HepG2 (cell line): ENCODE measurements around the gene GPBAR1. TPM values are rescaled to one million over a fixed set of nuclear protein-coding genes. Genes with fewer than 3 reads are reported as not detected.

Source experiments
- BRF2 ChIP-seq: sonication (generic); formaldehyde crosslinking; IDR thresholded peaks from 2 replicates; pipeline ENCODE4 v1.8.1; 2022; ENCODE audit warnings: mild to moderate bottlenecking, missing genetic modification reagents
- HCFC1 ChIP-seq: fragments of 150-350 bp; IDR thresholded peaks from 2 replicates; pipeline ENCODE4 v1.6.1; 2014; ENCODE audit warnings: low read depth, low read length
- HNRNPK ChIP-seq: fragments of 200-400 bp; formaldehyde crosslinking; IDR thresholded peaks from 2 replicates; pipeline ENCODE4 v1.6.1; 2018; ENCODE audit warnings: low read length, low read depth, moderate library complexity, mild to moderate bottlenecking; ENCODE audit not compliant: poor library complexity, severe bottlenecking
- IRF9 ChIP-seq: sonication (generic); formaldehyde crosslinking; IDR thresholded peaks from 2 replicates; pipeline ENCODE4 v1.8.0; 2022; ENCODE audit warnings: missing genetic modification reagents, mild to moderate bottlenecking, borderline replicate concordance
- KLF12 ChIP-seq: sonication (generic); formaldehyde crosslinking; IDR thresholded peaks from 2 replicates; pipeline ENCODE4 v1.4.0; 2020; ENCODE audit warnings: missing genetic modification reagents, borderline replicate concordance
- LCORL ChIP-seq, 2 experiments: fragments of 450-650 bp in 1 of 2; sonication (generic) in 1 of 2; formaldehyde crosslinking in 1 of 2; IDR thresholded peaks; 2 replicates each; pipeline versions ENCODE4 v1.5.0 to v1.6.1; 2017 to 2020; ENCODE audit warnings: antibody characterized with exemption in 1 of 2, missing genetic modification reagents in 1 of 2
- NFE2L1 ChIP-seq: sonication (generic); formaldehyde crosslinking; IDR thresholded peaks from 2 replicates; pipeline ENCODE4 v1.4.0; 2020; ENCODE audit warnings: missing genetic modification reagents, mild to moderate bottlenecking, borderline replicate concordance
- NR2C2 ChIP-seq: sonication (generic); formaldehyde crosslinking; IDR thresholded peaks from 2 replicates; pipeline ENCODE4 v1.4.0; 2020; ENCODE audit warnings: missing genetic modification reagents, mild to moderate bottlenecking, moderate library complexity, borderline replicate concordance
- RXRB ChIP-seq: IDR thresholded peaks from 2 replicates; pipeline ENCODE4 v1.6.1; 2016; ENCODE audit warnings: borderline replicate concordance, missing genetic modification reagents, missing compliant biosample characterization
- SAFB2 ChIP-seq: sonication (generic); formaldehyde crosslinking; IDR thresholded peaks from 2 replicates; pipeline ENCODE4 v1.5.1; 2020; ENCODE audit warnings: missing genetic modification reagents, low read depth, mild to moderate bottlenecking, borderline replicate concordance
- SOX6 ChIP-seq, 2 experiments: fragments of 450-650 bp in 1 of 2; sonication (generic) in 1 of 2; formaldehyde crosslinking in 1 of 2; IDR thresholded peaks; 2 replicates each; pipeline versions ENCODE4 v1.4.0 to v1.6.1; 2017 to 2020; ENCODE audit warnings: antibody characterized with exemption in 1 of 2, mild to moderate bottlenecking in 1 of 2, missing genetic modification reagents in 1 of 2
- THAP11 ChIP-seq: IDR thresholded peaks from 2 replicates; pipeline ENCODE4 v1.6.1; 2016; ENCODE audit warnings: missing biosample characterization, missing genetic modification reagents
- ZBED4 ChIP-seq: sonication (generic); formaldehyde crosslinking; IDR thresholded peaks from 2 replicates; pipeline ENCODE4 v1.4.0; 2020; ENCODE audit warnings: missing genetic modification reagents, borderline replicate concordance
- ZBTB43 ChIP-seq: sonication (generic); formaldehyde crosslinking; conservative IDR thresholded peaks from 2 replicates; pipeline ENCODE4 v1.4.0; 2020; ENCODE audit warnings: missing genetic modification reagents
- ZNF512 ChIP-seq: sonication (generic); formaldehyde crosslinking; IDR thresholded peaks from 2 replicates; pipeline ENCODE4 v1.4.0; 2020; ENCODE audit warnings: mild to moderate bottlenecking, missing genetic modification reagents
- ZNF547 ChIP-seq: sonication (generic); formaldehyde crosslinking; IDR thresholded peaks from 2 replicates; pipeline ENCODE4 v1.5.1; 2020; ENCODE audit warnings: mild to moderate bottlenecking, missing genetic modification reagents
- ZNF556 ChIP-seq: sonication (generic); formaldehyde crosslinking; IDR thresholded peaks from 2 replicates; pipeline ENCODE4 v1.4.0; 2020; ENCODE audit warnings: mild to moderate bottlenecking, missing genetic modification reagents, borderline replicate concordance
- ZNF768 ChIP-seq: sonication (generic); formaldehyde crosslinking; IDR thresholded peaks from 2 replicates; pipeline ENCODE4 v1.4.0; 2020; ENCODE audit warnings: missing genetic modification reagents
- polyA plus RNA-seq, 8 experiments: library from polyadenylated mRNA; depleted of rRNA in 3 of 8; stranded (reverse) in 7 of 8; unstranded in 1 of 8; fragments of >200 nt; fragmentation: Illumina TruSeq in 4 of 8; extraction: Trizol in 4 of 8; gene quantifications; 2 replicates each; pipeline versions ENCODE4 v1.2.1 to v1.2.3, GENCODE V29; 2011 to 2016; ENCODE audit warnings: low read depth in 4 of 8, missing spikeins in 1 of 8, mixed read lengths in 1 of 8; ENCODE audit not compliant: insufficient read depth in 1 of 8
- total RNA-seq, 5 experiments: library from RNA; depleted of rRNA; stranded (reverse); fragments of >200 nt; fragmentation: Illumina TruSeq; extraction: Trizol; gene quantifications; 2 replicates each; pipeline ENCODE4 v1.2.3, GENCODE V29; 2016; ENCODE audit warnings: low read depth in 1 of 5

Gene GPBAR1
- total and polyA plus RNA-seq, 2 of the 13 experiments (the other 11 are each of a cell fraction or from before 2014, with no cell fraction given) = 0.05 to 0.09 TPM

GRCh38 chr2:218216674-218217359, 44.0 kb upstream of the GPBAR1 start, which contains the start of gene ARPC2 (continued):
- no peak; the same call in none of the 2 replicates for TF ChIP-seq ZBED4 (CRISPR knock-in tag)
- TF ChIP-seq HCFC1 = peak; percentile 58
- peak; percentile 93 for TF ChIP-seq THAP11 (CRISPR knock-in tag)
- TF ChIP-seq SOX6 (IDR thresholded peaks at IDR 0.05) = no peak
- TF ChIP-seq SOX6 (CRISPR knock-in tag; IDR thresholded peaks at IDR 0.05) = peak; percentile 46; the same call in 1 of the 2 replicates
- no peak for TF ChIP-seq BRF2 (CRISPR knock-in tag)
- TF ChIP-seq NR2C2 = peak; percentile 62
- TF ChIP-seq ZBTB43 (CRISPR knock-in tag) = peak; percentile 77
- TF ChIP-seq IRF9 (CRISPR knock-in tag) = no peak; the same call in 1 of the 2 replicates
- TF ChIP-seq LCORL (IDR thresholded peaks at IDR 0.05) = no peak
- TF ChIP-seq LCORL (CRISPR knock-in tag; IDR thresholded peaks at IDR 0.05) = peak; percentile 59
- TF ChIP-seq NFE2L1 (CRISPR knock-in tag) = no peak
- TF ChIP-seq KLF12 (CRISPR knock-in tag) = no peak
- peak; percentile 90 for TF ChIP-seq HNRNPK
- TF ChIP-seq ZNF556 (CRISPR knock-in tag) = peak; percentile 85; the same call in 1 of the 2 replicates
- TF ChIP-seq ZNF512 = no peak
- 0 out of 2 replicates have a peak, but pooled peaks have one; percentile 82 for TF ChIP-seq SAFB2 (CRISPR knock-in tag)
- peak; percentile 41; the same call in 1 of the 2 replicates for TF ChIP-seq RXRB
- peak; percentile 42; the same call in 1 of the 2 replicates for TF ChIP-seq ZNF547
- TF ChIP-seq ZNF768 (CRISPR knock-in tag) = peak; percentile 40; the same call in 1 of the 2 replicates
